PC-9 (cell line): ENCODE measurements around the gene MYO18A. TPM values are rescaled to one million over a fixed set of nuclear protein-coding genes. Genes with fewer than 3 reads are reported as not detected.

Experiments
- BruUV-seq: library from RNA; stranded (reverse); fragments of 400-500 nt; replicated peaks from 2 replicates; lab custom pipeline; 2021; lab: Mats Ljungman, UMichigan
- CTCF ChIA-PET: fragments of 300-600 bp; sonication (Branson Sonifier 250); formaldehyde crosslinking; loops from one replicate; lab custom pipeline; 2022; ENCODE audit warnings: antibody characterized with exemption; lab: Charles Lee
- POLR2A ChIA-PET: fragments of 300-600 bp; sonication (Branson Sonifier 250); formaldehyde crosslinking; loops from one replicate; lab custom pipeline; 2022; ENCODE audit warnings: antibody characterized with exemption; ENCODE audit not compliant: unreplicated experiment; lab: Charles Lee
- DNase-seq, 2 experiments: peaks; one replicate each; pipeline versions ENCODE4 v3.0.0 to v3.0.0-alpha.2; 2015 to 2022; ENCODE audit warnings: mixed read lengths in 1 of 2
- H2AFZ ChIP-seq: fragments of 200-600 bp; sonication (generic); 2 replicates; pipeline ENCODE4 v1.8.1; 2017; ENCODE audit warnings: antibody characterized with exemption
- H3F3A ChIP-seq: fragments of 200-600 bp; sonication (generic); 2 replicates; pipeline ENCODE4 v1.8.1; 2017; ENCODE audit warnings: antibody characterized with exemption, mild to moderate bottlenecking, low read depth; ENCODE audit not compliant: insufficient read depth
- H3K27ac ChIP-seq: fragments of 200-600 bp; sonication (generic); 2 replicates; pipeline ENCODE4 v1.6.1; 2016; ENCODE audit warnings: mixed run types
- H3K27me3 ChIP-seq: fragments of 200-600 bp; sonication (generic); 2 replicates; pipeline ENCODE4 v1.6.1; 2016; ENCODE audit warnings: low read depth, mixed run types; ENCODE audit not compliant: insufficient read depth
- H3K36me3 ChIP-seq: fragments of 200-600 bp; sonication (generic); 2 replicates; pipeline ENCODE4 v1.6.1; 2016; ENCODE audit warnings: low read depth, mixed run types
- H3K4me1 ChIP-seq: fragments of 200-600 bp; sonication (generic); replicated peaks from 2 replicates; pipeline ENCODE4 v1.6.1; 2016; ENCODE audit warnings: mixed run types; ENCODE audit not compliant: insufficient read depth
- H3K4me2 ChIP-seq: fragments of 200-600 bp; sonication (generic); 2 replicates; pipeline ENCODE4 v1.6.1; 2017; ENCODE audit warnings: mixed run types
- H3K4me3 ChIP-seq: fragments of 200-600 bp; sonication (generic); 2 replicates; pipeline ENCODE4 v1.6.1; 2016; ENCODE audit warnings: mixed run types
- H3K79me2 ChIP-seq: fragments of 200-600 bp; sonication (generic); 2 replicates; pipeline ENCODE4 v1.6.1; 2017; ENCODE audit warnings: low read depth, mixed run types
- H3K9me2 ChIP-seq: fragments of 200-600 bp; sonication (generic); 2 replicates; pipeline ENCODE4 v1.8.1; 2017; ENCODE audit warnings: mild to moderate bottlenecking; ENCODE audit not compliant: insufficient read depth
- H3K9me3 ChIP-seq: fragments of 200-600 bp; sonication (generic); 2 replicates; pipeline ENCODE4 v1.8.1; 2016; ENCODE audit warnings: low read depth; ENCODE audit not compliant: insufficient read depth
- H4K20me1 ChIP-seq: fragments of 200-600 bp; sonication (generic); 2 replicates; pipeline ENCODE4 v1.8.1; 2017; ENCODE audit not compliant: insufficient read depth
- EZH2 ChIP-seq: fragments of 200-600 bp; sonication (generic); IDR thresholded peaks from 2 replicates; pipeline ENCODE4 v1.8.0; 2017; ENCODE audit warnings: antibody characterized with exemption, low read depth
- intact Hi-C: fragments of 100-400 bp; cut with micrococcal nuclease; formaldehyde crosslinking; loops from one replicate; pipeline ENCODE4 v1.10.0; 2022; ENCODE audit not compliant: unreplicated experiment
- total RNA-seq: library from RNA; stranded (reverse); gene quantifications from 2 replicates; pipeline ENCODE4 v1.2.3, GENCODE V29; 2021
- TF ChIP-seq, protein P1 (sequence below): fragments of 200-600 bp; sonication (generic); conservative IDR thresholded peaks from 2 replicates; pipeline ENCODE4 v1.6.1; 2017; ENCODE audit warnings: mixed run types, antibody characterized with exemption, mild to moderate bottlenecking, moderate library complexity

Gene MYO18A
- total RNA-seq, 1 experiment from 2014 or later = 150 TPM

DNA sequence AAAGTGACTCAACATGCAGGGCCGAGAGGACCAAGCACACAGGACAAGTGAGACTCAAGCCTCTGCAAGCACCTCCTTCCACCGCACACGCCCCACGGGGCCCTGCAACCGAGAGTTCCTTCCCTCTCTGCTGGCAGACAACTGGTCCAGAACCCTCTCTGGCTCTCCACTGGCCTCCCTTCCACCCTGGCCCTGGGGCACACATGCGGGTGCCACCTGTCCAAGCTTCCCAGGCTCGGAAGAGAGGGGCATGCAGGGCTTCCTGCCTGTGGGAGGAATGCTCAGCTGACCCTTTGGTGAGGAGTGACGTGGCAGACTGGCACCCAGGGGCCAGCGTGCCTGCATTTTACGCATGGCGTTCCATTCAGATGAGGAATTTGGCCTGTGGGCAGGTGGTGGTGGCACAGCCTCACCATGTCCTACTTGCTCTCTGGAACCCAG, 77.4 kb downstream of the MYO18A start:
- Histone ChIP-seq H3K9me3 (no peaks in the 10 kb centered on the region), H3K9me2 (no peaks in the 10 kb centered on the region), H3K4me1 (peaks cover 52% of the 10 kb centered on the region), H4K20me1 (no peaks in the 10 kb centered on the region), H3K4me2 (peak overlapping the region; percentile 45), H2AFZ (no peak overlapping the region), H3K4me3 (no peak overlapping the region; the same call in 1 of the 2 replicates), H3F3A (peaks cover 37% of the 10 kb centered on the region; the same call in 1 of the 2 replicates), H3K36me3 (peaks cover 25% of the 10 kb centered on the region; the same call in 1 of the 2 replicates), H3K27me3 (no peaks in the 10 kb centered on the region), H3K27ac (peak overlapping the region; percentile 81), H3K79me2 (0 out of 2 replicates have a peak, but pooled peaks cover 10% of the 10 kb centered on the region)
- DNase-seq = peak; percentile 67 to 81
- no peak for TF ChIP-seq EZH2
- TF ChIP-seq, protein P1, sequence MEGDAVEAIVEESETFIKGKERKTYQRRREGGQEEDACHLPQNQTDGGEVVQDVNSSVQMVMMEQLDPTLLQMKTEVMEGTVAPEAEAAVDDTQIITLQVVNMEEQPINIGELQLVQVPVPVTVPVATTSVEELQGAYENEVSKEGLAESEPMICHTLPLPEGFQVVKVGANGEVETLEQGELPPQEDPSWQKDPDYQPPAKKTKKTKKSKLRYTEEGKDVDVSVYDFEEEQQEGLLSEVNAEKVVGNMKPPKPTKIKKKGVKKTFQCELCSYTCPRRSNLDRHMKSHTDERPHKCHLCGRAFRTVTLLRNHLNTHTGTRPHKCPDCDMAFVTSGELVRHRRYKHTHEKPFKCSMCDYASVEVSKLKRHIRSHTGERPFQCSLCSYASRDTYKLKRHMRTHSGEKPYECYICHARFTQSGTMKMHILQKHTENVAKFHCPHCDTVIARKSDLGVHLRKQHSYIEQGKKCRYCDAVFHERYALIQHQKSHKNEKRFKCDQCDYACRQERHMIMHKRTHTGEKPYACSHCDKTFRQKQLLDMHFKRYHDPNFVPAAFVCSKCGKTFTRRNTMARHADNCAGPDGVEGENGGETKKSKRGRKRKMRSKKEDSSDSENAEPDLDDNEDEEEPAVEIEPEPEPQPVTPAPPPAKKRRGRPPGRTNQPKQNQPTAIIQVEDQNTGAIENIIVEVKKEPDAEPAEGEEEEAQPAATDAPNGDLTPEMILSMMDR = no peak
- ChIA-PET POLR2A (no interaction called here), CTCF (no interaction called here)
- intact Hi-C loops = no loop called here
- BruUV-seq = no TSS peak

DNA sequence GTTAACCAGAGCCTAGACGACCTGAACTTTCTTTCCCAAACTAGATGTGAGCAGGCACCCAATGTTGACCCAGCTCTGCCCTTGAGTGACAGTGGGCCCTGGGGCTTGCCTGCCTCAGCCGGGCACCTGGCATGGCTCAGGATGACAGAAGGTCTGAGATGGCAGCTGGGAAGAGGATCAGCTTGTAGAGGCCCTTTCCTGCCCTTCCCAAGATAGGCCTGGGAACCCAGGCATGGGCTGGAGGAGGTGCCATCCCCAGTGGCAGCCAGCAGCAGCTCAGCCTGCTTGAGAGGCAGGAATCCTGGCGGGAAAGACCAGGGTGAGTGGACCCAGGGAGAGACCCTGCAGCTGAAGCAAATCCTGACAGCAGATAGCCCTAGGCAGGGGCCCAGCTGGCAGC, 78.2 kb downstream of the MYO18A start:
- H4K20me1 ChIP-seq = no peaks in the 10 kb centered on the region
- intact Hi-C loops = no loop called here
- no peaks in the 10 kb centered on the region for H3K27me3 ChIP-seq
- H3K36me3 ChIP-seq = peaks cover 28% of the 10 kb centered on the region; the same call in 1 of the 2 replicates
- H3F3A ChIP-seq = peaks cover 30% of the 10 kb centered on the region; the same call in 1 of the 2 replicates
- CTCF ChIA-PET = no interaction called here
- peak overlapping the region; percentile 81 for H3K27ac ChIP-seq
- peak overlapping the region; percentile 45 for H3K4me2 ChIP-seq
- no peak overlapping the region for H2AFZ ChIP-seq
- no peaks in the 10 kb centered on the region for H3K9me3 ChIP-seq
- TF ChIP-seq EZH2 = no peak
- TF ChIP-seq, protein P1 = no peak
- no peak overlapping the region; the same call in 1 of the 2 replicates for H3K4me3 ChIP-seq
- POLR2A ChIA-PET = no interaction called here
- 0 out of 2 replicates have a peak, but pooled peaks cover 10% of the 10 kb centered on the region for H3K79me2 ChIP-seq
- DNase-seq = no peak
- H3K4me1 ChIP-seq = peaks cover 45% of the 10 kb centered on the region
- BruUV-seq = no TSS peak
- no peaks in the 10 kb centered on the region for H3K9me2 ChIP-seq

DNA sequence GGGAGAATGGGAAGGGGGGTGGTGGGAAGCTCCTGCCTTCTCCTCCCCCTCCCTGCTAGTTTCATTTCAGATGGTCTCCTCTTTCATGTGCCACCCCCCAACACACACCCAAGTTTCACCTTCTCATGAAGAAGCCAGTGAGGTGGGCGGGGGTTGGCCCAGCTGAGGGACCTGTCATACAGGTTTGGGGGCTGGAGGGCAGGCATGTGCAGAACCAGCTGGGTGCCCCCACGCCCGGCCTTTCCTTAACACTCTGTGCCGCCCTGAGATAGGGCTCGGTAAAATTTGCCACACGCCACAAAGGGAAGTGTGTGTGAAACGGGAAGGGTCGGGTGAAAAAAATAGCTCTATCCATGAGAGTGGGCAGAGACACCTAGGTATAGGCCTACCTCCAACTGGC, 79.9 kb downstream of the MYO18A start:
- peak in 1 of 2 experiments; percentile 15 for DNase-seq
- Histone ChIP-seq H3K36me3 (peaks cover 14% of the 10 kb centered on the region; the same call in 1 of the 2 replicates), H3K9me2 (no peaks in the 10 kb centered on the region), H3F3A (peaks cover 28% of the 10 kb centered on the region; the same call in 1 of the 2 replicates), H3K4me2 (no peak overlapping the region; the same call in 1 of the 2 replicates), H3K27ac (no peak overlapping the region), H3K27me3 (no peaks in the 10 kb centered on the region), H2AFZ (no peak overlapping the region), H4K20me1 (no peaks in the 10 kb centered on the region), H3K79me2 (no peaks in the 10 kb centered on the region), H3K9me3 (no peaks in the 10 kb centered on the region), H3K4me3 (no peak overlapping the region), H3K4me1 (peaks cover 37% of the 10 kb centered on the region)
- intact Hi-C loops = no loop called here
- POLR2A ChIA-PET = no interaction called here
- CTCF ChIA-PET = no interaction called here
- no TSS peak for BruUV-seq
- TF ChIP-seq, protein P1 = no peak
- no peak for TF ChIP-seq EZH2
